GM19238 (cell line): ENCODE measurements around the gene BCAS3.

Source experiments
- DNase-seq: peaks from one replicate; pipeline ENCODE4 v3.0.0; 2011; ENCODE audit warnings: low spot score; ENCODE audit not compliant: insufficient read length

BCAS3 gene

DNA sequence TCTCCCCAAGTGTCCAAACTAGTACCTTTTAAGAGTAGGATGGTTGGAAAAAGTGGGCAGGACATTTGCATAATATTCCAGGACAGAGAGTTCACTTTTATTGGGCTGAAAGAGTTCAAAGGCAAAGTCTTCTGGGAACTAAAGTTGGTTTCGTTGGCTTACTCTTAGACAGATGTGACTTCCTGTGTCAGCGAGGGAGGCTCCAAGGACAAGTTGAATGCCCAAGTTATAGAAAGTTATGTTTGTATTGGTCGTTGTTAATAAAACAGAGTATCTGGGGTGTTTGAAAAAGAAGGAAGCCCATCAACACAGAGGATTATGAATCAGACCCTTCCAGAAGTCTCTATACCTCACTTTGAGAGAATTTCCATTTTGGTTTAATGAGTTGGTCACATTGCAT, 604.7 kb downstream of the BCAS3 start:
- no peak for DNase-seq

DNA sequence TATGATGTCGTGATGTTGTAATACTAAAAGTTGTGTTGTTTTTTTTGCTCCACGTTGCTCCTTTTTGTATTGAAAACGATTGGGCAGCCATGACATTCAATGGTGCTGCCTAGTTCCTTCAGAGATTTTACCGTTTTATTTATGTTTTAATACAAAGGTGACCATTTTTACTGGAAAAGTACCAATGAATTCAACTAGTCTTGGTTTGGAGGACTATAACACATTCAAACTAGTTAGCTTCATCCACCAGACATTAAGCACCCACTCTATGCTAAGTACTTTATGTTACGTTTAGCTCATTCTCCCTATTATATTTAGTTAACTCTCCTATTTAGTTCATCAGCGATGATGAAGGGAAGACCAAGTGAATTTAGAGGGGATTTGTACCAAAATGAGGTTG, 605.4 kb downstream of the BCAS3 start:
- no peak for DNase-seq

DNA sequence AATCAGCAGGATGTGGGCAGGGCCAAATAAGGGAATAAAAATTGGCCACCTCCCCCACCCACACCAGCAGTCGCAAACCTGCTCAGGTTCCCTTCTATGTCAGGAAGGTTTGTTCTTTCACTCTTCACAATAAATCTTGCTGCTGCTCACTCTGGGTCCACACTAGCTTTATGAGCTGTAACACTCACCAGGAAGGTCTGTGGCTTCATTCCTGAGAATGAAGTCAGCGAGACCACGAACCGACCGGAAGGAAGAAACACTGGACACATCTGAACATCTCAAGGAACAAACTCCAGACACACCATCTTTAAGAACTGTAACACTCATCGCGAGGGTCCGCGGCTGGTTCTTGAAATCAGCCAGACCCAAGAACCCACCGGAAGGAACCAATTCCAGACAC, 606.5 kb downstream of the BCAS3 start:
- DNase-seq: no peak

DNA sequence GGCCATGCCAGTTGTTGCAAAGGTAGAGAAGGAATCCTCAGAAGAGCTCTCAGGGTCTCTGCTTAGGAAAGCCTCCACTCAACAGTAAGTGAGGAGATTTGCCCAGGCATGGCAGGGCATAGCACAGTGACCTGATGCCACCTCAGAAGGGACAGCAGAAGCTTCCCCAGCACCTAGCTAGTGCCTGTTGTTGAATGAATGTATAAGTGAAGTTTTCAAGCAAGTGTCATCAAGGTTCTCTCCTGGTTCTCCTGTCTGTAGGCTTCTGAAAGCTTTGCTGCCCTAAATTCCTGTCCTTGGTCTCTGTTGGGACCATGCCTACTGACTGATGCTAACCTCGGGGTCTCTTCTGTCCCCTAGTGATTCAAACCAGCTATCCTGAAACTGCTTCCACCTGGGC, 607.1 kb downstream of the BCAS3 start:
- DNase-seq: no peak

DNA sequence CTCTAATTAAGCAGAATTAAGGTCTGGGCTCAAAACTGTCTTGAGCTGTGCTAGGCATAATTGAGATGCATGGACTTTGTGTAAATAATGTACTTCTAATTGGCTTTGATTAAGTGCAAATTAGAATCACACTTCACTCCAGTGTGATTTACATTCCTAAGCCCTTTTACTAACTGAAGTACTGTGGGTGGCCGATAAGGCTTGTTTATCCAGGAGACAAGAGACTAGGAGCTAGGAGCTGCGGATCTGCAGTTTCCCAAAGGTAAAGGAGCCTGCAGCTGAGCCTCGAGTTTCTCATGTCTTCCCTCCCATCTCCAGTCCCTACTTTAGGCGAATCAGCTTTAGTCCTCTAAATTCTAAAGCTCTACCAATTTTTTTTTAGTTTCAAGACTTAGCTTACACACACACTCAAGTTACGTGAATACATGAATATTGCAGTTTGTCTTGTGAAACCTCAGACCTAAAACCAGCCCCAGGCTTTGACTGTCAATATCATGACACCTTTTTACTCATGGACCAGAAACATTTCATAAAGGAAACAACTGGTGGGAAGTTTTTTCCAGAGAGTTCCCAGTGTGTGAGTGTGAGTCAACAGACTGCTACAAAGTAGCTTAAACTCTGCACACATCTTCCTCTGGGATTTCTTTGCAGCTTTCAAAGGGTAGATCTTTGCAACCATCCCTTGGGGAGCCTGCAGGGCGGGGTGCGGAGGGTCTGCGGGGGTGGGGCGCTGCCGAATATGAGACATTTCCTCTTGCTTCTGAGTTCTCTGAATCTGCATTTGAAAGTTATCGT, 608.1 kb downstream of the BCAS3 start:
- no peak for DNase-seq

DNA sequence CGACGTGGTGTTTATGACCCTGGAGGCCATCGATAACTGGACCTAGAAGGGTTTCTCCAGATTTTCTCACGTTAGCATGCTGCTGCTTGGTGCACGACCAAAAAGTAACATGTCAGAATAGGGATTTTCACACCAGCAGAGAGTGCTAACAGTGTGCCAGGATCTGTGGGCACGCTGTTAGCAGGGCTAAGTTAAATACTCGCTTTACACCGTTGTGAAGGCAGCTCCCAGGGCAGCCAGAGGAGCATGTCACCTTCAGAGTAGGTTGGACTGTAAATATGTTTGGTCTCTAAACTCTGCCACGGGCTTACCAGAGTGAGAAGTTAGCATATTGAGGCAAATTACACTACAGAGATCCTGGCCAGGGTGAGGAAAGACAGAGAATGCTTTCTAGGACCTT, 608.8 kb downstream of the BCAS3 start:
- no peak for DNase-seq

DNA sequence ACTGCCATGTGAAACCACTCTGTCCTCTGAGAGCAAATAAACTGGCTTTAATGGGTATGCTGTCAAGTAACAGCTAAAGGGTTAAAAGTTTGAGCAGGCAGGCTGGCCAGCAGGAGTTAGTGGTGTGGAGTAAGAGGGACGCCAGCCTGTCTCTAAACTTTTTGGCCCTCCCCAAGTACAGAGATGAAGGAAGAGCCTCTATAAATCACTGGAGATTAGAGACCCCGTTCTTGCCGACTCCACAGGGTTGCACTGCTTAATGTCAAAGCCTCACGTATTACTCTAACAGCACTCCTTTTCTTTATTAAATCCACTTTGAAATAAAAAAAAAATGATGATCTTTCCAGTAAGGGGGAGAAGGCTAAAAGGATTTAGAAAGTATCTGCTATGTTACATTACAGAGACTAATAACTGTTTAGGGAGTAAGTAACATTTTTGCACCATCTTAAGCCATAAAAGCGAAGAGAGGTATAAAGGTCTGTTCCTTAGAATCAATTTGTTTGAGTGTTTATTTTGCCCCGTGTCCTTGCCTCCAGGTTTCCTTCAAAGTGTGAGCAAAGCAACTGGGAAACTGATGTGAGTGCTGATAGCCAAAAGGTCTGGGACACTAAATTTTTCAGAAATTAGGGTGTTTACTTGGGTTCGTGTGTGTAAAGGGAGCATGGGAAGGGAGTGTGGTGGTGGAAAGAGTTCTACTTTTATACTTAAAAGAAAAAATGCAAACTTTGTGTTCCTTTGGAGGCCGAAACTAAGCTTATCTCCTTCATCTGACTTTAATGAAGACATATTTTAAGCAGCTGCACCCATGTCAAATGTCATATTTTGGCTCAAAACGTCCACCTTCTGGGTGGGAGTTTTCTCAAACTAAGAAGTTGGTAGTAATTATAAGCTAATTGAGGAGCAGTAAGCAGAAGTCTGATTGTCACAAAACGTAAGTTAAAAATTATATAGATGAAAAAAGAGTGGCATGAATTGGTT, 612.0 kb downstream of the BCAS3 start:
- no peak for DNase-seq

DNA sequence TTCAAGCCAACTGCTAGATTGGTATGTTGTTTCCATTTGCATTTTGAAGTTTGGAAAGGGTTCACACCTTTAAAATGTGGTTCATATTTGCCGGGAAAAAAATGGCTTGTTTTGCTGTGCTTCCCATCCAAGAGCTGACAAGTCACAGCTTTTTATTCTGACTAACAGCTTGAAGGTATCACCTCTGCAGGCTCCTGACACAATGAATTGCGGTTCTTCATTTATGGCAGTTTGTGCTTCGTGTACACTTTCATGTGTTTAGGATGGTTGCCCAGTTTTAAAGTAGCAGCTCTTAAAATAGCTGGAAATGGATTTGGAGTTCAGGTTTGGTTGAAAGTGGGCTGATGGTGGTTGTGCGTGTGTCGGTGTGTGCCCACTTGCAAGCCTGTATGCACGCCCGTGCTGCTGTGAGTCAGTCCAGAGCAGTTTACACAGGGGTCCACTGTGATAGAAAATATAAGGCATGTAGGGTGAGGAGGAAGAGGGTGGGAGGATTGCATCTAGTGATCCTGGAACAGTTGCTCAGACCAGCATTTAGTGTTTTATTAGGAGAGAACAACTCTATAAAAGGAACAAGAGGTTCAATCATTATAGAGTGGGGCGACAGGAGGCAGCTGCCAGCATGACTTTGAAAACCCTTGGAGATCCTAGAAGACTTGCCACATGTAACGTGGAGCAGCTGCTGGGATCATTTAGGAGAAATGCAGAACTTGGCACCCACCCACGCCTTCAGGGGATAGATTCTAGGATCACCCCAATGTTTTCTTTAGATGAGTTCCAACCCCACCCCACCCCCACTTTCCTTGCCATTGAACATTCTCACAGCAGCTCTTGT, 614.0 kb downstream of the BCAS3 start:
- DNase-seq: no peak

DNA sequence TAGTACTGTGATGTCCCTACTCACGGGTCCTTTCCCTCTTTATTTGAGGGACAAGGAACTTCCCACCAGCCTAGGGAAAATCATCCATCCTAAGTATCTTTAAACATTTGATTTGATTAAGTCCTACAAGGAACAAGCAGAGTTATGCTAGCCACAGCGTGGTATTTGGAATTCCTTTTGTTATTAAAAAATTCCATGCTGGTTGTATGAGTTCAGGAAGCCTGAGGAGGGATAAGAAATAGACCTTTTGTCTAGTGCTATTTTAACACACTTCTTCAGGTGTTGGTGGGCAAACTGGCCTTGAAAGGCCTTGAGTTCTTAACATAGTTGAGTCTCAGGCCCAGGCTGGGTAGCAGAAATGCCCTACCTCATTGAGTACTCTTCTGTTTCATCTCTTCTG, 616.6 kb downstream of the BCAS3 start:
- DNase-seq: no peak

DNA sequence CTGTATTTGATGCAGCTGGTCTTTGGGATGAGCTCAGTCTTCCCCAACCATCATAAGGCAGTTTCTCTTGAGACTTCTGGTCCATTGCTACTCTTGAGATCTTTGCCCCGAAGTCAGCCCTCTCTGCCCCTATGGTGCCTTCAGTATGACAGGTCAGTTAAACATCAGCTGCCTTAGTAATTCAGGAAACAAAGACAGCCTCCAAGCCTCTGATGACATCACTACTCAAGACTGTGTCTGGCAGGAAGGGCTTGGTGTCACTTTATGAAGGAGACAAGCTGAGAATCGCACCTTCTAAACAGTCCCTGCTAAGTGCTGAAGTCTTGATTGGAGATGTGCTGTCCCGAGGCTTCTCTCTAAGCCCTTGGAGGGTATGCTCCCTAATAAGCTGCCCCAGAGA, 617.1 kb downstream of the BCAS3 start:
- no peak for DNase-seq

DNA sequence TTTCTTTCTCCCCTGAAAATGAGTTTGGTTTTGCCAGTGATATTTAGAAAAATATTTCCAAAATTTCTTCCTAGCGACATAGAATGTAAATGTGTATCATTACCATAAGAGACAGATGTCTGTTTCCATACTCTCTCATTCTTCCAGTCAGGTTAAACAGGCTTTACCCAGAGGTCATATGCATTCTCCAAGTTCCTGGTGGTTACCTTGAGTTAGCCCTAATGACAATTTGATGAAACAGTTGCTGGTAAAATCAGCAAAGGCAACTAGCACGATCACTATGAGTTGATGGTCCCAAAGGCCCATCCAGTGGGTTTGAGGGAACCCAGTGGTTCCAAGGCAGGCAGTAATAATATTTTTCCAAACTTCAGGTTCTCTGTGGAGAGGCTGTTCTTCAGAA, 618.4 kb downstream of the BCAS3 start:
- no peak for DNase-seq

DNA sequence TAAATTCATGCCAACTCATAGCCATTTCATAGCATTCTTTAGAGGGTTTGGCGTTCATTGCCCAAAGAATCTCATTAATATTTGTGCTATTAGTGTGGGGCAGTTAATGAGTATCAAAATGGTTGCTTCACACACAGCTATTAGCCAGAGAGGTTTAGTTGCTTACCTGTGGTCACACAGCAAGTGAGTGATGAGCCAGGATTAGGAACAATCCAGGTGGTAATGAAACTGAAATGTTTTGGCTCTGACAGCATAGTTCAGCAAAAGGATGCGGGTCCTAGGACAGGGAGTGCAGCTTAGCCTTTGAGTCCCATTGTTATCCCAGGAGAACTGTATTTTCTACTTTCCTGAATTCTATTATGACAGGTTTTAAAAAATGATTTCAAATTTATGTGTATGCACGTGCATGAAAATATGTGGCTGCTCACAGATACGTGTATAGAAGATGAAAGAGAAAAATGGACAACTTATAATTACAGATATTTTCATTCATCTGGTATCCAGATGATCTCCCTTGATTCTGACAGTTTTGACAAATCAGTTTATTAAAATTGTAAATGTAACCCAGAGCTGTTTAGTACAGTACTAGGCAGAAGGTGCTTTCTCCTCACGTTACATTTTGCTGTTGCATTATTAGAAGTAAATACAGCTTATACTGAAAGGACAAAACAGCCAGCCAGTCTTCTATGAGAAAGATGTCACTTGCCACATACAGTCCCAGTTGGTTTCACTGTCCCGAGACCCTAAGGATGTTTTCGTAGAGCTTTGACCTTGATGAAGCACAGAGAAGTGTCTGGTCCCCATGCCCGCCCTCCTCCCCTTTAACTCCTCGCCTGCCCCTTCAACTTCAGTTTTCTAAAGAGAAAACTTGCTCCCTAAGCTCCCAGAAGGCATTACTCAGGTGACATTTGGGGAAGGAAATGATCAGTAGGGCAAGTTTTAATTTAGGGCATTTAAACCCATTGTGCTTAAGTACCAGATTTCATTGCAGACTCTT, 622.2 kb downstream of the BCAS3 start:
- DNase-seq: no peak

DNA sequence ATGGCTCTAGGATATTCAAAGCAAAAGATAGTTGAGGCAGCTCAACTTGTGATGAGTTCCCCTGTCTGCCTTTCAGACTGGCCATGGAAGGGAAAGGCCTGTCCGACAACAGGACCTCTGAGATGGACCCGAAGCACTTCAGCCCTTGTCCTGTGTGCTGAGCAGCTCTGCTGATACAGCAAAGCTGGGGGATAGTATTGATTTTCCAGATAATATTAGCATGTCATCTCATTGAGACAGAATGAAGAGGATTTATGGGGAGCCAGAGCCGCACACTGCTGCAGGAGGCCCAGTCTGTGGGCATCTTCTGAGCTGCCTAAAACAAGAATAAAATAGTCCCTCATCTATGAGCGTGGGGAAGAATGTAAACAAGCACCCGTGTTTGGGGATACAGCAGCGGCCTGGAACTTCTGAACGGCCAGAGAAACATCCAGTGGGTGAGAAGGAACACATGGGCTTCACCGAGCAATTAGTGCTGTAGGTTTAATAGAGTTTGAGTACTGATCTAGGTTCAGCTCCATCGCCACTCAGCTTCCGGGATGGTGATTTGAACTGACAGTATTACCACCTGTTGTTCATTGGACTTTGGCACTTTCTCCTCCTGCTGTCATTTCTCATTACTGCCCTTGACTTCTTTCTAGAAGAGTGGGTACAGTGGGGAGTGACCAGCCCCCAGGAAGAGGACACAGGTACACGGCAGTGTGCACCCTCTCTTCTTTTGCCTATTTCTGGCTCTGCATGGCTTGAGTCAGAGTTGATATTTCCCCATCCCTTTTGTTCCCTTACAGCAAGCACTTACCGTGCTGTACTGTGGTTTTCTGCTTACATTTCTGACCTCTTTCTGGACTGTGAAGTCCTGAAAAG, 625.5 kb downstream of the BCAS3 start:
- DNase-seq: no peak

DNA sequence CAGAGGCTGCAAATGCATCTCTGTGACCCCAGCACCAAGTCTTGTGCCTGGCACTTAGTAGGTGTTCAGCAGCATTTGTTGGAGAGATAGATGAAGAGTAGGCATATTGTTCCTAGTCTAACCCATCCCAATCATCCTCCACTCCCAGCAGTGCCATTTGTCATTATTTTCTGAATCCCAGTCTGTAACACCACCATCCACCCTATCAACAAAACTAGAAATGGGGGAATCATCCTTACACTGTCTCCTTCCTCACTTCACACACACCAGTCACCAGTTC, 626.1 kb downstream of the BCAS3 start:
- no peak for DNase-seq

DNA sequence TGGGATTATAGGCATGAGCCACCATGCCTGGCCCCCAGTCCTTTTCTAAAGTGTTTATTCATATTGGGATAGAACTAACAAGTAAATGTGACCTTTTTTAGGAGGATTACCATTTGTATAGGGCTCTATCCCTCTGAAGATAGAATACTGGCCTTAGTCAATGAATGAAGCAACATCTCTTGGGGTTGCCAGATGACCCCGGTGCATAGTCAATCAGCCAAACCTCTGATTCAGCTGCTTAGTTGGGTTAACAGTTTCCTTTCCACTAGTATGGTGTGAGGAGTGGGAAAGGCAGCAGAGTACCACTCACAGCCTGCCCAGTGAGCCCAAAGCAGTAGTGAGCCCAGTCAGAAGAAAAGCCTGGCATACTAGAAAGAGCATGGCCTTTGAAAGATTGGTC, 627.4 kb downstream of the BCAS3 start:
- no peak for DNase-seq

DNA sequence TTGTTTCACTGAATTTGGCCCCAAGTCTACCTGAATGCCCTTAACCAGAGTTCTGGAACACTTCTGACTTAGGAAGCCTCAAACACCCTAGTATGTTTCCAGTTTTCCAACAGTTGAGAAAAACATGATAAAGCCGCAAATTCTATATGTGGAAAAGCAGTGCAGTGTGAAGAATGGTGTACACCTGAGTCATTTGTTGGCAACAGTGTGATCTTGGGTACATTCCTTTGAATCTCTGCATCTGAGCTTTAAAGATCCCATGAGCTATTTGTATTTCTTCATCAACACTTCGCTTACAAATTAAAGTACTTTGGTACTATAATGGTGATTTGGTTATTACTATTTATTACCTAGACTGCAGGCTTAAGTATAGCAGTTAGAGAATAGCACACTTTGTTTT, 628.4 kb downstream of the BCAS3 start:
- DNase-seq: no peak

DNA sequence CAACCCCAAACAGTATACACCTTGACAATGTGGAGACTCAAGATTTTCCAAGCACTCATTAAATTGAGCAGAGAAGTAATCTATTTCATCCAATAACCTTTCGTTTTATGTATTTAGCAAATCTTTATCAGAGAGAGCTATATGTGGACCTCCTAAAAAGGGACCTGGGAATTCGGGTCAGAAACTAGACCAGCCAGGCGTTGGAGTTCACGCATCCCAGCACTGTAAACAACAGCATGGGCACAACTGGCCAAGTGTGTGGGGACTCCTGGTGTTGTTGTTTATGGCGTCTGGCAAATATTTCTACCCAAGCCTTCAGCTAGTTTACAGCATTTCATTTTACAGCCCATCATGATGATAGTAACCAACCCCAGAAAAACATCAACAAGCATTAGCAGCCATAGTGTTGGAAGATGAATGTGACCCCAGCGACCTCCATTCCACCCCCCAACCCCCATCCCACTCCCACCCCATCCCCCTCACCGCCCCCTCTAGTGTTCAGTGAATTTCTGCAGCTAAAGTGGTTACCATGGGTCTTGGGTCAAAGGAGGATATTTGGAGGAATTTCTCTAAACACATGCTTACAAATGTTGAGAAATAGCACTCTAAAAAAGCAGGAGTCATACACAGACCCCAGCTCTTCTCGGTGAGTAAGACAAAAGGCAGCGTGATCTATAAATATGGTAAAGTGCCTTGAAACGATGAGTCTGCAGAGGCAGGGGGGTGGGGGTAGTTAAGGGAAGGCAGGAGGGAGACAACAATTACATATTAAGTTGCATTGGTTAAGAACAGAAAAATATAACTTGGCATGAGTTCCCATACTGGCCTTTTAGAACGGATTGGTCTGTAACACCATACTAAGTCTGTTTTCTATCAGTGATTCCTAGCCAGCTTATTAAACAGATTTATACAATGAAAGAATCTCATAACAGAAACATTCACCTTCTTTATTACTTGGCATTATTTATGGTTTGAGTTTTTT, 630.5 kb downstream of the BCAS3 start:
- no peak for DNase-seq
